ENCODE data around the gene OR5C1. TPM values are rescaled to one million over a fixed set of nuclear protein-coding genes. Genes with fewer than 3 reads are reported as not detected.

Gene OR5C1
- total RNA-seq, 1 experiment from 2014 or later: not detected

DNA sequence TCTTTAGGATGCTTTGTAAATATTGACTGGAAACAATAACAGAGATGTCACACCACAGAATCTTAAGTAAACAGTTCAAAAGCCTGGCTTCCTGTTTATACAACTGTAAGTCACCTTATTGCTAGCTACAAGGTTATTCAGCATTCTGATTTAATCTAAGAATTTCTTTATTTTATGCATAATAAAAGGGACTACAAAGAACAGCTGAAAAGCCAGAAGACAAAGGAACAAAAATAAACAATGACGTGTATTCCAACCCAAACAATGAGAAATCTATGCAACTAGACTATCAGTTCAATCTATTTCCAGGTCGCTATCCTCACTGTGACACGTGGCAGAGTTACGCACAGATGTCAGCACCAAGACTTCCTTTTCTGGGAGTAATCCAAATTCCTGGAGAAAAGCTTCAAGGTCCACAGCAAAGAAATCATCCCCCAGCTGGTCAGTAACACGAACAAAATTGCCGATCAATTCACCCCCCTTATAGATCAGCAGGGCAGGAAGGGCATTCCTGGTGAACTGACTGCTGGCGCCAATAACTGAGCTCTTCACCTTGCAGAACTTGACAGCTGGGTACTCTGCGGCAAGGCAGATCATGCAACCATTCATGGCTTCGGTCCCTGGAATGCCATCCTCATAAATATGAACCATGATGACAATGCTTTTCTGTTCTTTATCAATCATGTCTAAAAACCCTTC, 31.2 kb downstream of the OR5C1 start:
- Histone ChIP-seq H3K4me1 (ENCODE audit: insufficient read depth, low read length) (no peaks in the 10 kb centered on the region), H3T11ph (ENCODE audit: low read length) (no peak overlapping the region), H3K9ac (ENCODE audit: extremely low read depth, insufficient read length, low read length) (no peak overlapping the region), H2BK15ac (ENCODE audit: low read depth, low read length) (no peak overlapping the region), H3K23ac (ENCODE audit: insufficient read length, low read depth, low read length) (no peak overlapping the region), H3K18ac (ENCODE audit: insufficient read length, low read depth, low read length) (no peak overlapping the region), H4K20me1 (ENCODE audit: control insufficient read depth, insufficient read depth, insufficient read length) (no peaks in the 10 kb centered on the region), H3K4ac (ENCODE audit: low read depth, low read length) (no peak overlapping the region), H3K27ac (ENCODE audit: insufficient read length, low read depth, low read length) (no peak overlapping the region), H2AK5ac (ENCODE audit: insufficient read length, low read length) (no peak overlapping the region), H2BK5ac (ENCODE audit: insufficient read length, low read length) (no peak overlapping the region), H3K4me2 (ENCODE audit: insufficient read depth, insufficient read length, low read length) (no peak overlapping the region), H4K91ac (ENCODE audit: insufficient read length, low read depth, low read length) (no peak overlapping the region), H3K27me3 (ENCODE audit: insufficient read depth, low read length) (no peaks in the 10 kb centered on the region), H3K9me3 (ENCODE audit: control insufficient read depth, low read depth, low read length) (no peaks in the 10 kb centered on the region), H2AFZ (ENCODE audit: low read length) (no peak overlapping the region), H2BK20ac (ENCODE audit: low read depth, low read length, poor library complexity, severe bottlenecking) (no peak overlapping the region), H4K8ac (replicated peaks; ENCODE audit: insufficient read length, low read depth, low read length) (no peak overlapping the region), H3K14ac (ENCODE audit: insufficient read depth, low read length) (no peak overlapping the region), H3K79me2 (ENCODE audit: insufficient read depth, low read length) (no peaks in the 10 kb centered on the region), H2BK120ac (ENCODE audit: low read depth, low read length, poor library complexity, severe bottlenecking) (no peak overlapping the region), H2BK12ac (ENCODE audit: insufficient read length, low read depth, low read length) (no peak overlapping the region), H3K56ac (ENCODE audit: insufficient read length, low read depth, low read length) (no peak overlapping the region), H4K5ac (ENCODE audit: insufficient read length, low read depth, low read length) (no peak overlapping the region), H3K79me1 (ENCODE audit: insufficient read depth, low read depth, low read length, poor library complexity, severe bottlenecking) (peaks cover 5% of the 10 kb centered on the region), H3K23me2 (ENCODE audit: insufficient read length, low read depth, low read length, poor library complexity, severe bottlenecking) (no peaks in the 10 kb centered on the region)
- Mint-ChIP-seq H3K27ac (peak overlapping the region in 1 of 3 experiments; percentile 32; a peak in 2 of 7 replicates), H3K9me3 (no peaks in the 10 kb centered on the region), H3K36me3 (ENCODE audit: insufficient read depth in 1 of 3, low read depth in 3 of 3) (peaks cover 21 to 52% (median 43%) of the 10 kb centered on the region in 3 experiments; a peak in 6 of 7 replicates), H3K4me1 (no peaks in the 10 kb centered on the region), H3K27me3 (ENCODE audit: low read depth) (no peaks in the 10 kb centered on the region), H3K4me3 (no peak overlapping the region)
- DNase-seq: no peak
- no peak for TF ChIP-seq CTCF (conservative IDR thresholded peaks at IDR 0.05)
- WGBS (ENCODE audit: extremely low coverage, insufficient read length, low lambda C conversion rate): no CpG with 5 or more reads among the region's 9 CpGs

Measured in H9 (cell line).